Measurements from ENCODE around the gene PIP4P1.

GRCh38 chr14:20424851-20425250, 36.4 kb downstream of the PIP4P1 start:
- no peak for TF ChIP-seq CTCF (conservative IDR thresholded peaks at IDR 0.05 in 1 of 2, IDR thresholded peaks at IDR 0.05 in 1 of 2; ENCODE audit: extremely low read depth in 1 of 2, insufficient read depth in 1 of 2, low read depth in 1 of 2, low read length in 2 of 2)
- no peak for TF ChIP-seq EZH2 (IDR thresholded peaks at IDR 0.05; ENCODE audit: borderline replicate concordance, low read length)

All from mammary epithelial cell (primary cell).